Keratinocyte (primary cell): Measurements from ENCODE around the gene SMCO1.

Source experiments
- EZH2 ChIP-seq: IDR thresholded peaks from one replicate; pipeline ENCODE4 v1.6.1; 2012; ENCODE audit warnings: inconsistent platforms, mild to moderate bottlenecking, low read length, moderate library complexity
- TF ChIP-seq, protein P1 (sequence below), 3 experiments: IDR thresholded peaks in 1 of 3; conservative IDR thresholded peaks in 1 of 3; optimal IDR thresholded peaks in 1 of 3; 2 replicates in 2 of 3; 3 replicates in 1 of 3; pipeline versions ENCODE3 to v1.5.1; 2011; ENCODE audit warnings: low read length in 3 of 3, mild to moderate bottlenecking in 3 of 3, moderate library complexity in 2 of 3, control low read depth in 1 of 3, inconsistent platforms in 1 of 3; ENCODE audit not compliant: insufficient read depth in 2 of 3; ENCODE audit errors: extremely low read depth in 1 of 3

DNA sequence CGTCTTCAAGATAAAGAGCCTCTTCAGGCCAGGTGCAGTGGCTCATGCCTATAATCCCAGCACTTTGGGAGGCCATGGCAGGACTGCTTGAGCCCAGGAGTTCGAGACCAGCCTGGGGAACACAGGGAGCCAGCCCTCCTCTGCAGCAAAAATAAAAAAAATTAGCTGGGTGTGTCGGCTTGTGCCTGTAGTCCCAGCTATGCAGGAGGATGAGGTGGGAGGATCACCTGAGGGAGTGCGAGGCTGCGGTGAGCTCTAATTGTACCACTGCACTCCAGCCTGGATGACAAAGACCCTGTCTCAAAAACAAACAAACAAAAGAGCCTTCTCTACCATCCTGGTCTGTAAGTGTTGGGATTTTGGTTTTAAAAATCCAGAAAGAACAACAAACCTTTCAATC is 42.1 kb upstream of the SMCO1 start:
- TF ChIP-seq, protein P1, sequence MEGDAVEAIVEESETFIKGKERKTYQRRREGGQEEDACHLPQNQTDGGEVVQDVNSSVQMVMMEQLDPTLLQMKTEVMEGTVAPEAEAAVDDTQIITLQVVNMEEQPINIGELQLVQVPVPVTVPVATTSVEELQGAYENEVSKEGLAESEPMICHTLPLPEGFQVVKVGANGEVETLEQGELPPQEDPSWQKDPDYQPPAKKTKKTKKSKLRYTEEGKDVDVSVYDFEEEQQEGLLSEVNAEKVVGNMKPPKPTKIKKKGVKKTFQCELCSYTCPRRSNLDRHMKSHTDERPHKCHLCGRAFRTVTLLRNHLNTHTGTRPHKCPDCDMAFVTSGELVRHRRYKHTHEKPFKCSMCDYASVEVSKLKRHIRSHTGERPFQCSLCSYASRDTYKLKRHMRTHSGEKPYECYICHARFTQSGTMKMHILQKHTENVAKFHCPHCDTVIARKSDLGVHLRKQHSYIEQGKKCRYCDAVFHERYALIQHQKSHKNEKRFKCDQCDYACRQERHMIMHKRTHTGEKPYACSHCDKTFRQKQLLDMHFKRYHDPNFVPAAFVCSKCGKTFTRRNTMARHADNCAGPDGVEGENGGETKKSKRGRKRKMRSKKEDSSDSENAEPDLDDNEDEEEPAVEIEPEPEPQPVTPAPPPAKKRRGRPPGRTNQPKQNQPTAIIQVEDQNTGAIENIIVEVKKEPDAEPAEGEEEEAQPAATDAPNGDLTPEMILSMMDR (optimal IDR thresholded peaks at IDR 0.05 in 1 of 3, IDR thresholded peaks at IDR 0.05 in 1 of 3, conservative IDR thresholded peaks at IDR 0.05 in 1 of 3; ENCODE audit: extremely low read depth in 1 of 3, insufficient read depth in 2 of 3, low read length in 3 of 3), result no peak
- TF ChIP-seq EZH2, result no peak
